ENCODE data around the gene FLT3.
A peak's percentile ranks its signal among the peaks of the same experiment; 100 is the strongest.
"Not testable (repeated sequence)": the region's sequence is repeated elsewhere in the genome, so short reads cannot be mapped to it uniquely, and the experiment has no call there.

FLT3 gene

DNA sequence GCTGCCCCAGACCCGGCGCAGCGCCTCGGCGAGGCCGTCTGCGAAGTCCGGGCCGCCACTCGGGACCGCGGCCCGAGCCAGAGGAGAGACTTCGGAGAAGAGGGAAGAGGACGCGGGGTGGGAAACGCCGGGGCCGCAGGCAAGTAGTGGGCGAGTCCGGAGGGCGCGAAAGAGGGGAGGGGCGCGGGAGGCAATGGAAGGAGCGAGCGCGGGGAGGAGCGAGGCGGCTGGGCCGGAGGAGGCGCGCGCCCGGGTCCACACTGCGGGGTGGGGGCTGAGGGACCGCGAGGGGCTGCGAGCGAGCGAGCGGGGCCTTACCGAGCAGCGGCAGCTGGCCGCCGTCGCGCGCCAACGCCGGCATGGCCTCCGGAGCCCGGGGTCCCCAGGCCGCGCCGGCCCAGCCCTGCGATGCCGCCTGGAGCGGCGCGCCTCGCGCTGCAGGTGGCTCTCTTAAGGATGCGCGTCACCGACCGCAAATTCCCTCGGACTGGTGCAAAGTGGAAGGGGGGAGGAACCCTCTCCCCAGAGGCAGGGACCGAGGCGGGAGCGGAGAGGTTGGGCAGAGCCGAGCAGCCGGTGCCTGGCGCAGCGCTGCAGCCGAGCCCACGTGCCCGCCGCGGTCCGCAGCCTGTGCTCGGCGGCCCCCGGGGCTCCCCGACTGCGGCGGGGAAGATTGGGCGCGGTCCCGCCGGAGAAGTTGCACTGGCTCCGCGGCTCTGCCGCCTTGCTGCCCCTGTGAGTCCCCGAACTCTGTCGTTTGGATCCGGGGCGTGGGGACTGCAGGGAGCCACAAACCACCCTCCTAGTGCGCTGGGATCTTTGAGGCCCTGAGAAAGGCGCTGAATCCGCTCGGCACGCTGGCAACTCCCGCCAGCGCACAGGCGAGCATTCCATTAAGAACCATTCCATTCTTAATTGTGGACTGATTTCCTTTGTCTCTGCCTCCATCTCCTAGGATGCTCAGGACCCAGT is at the start of gene FLT3:
Gene FLT3, minus strand, starts transcription at position 427 of the 972 bp plus-strand sequence. Its CDS starts 66 bp downstream, at position 361.
- peak; percentile 30 for DNase-seq (ENCODE audit: low read depth)
- no peak for TF ChIP-seq CTCF (conservative IDR thresholded peaks at IDR 0.05; ENCODE audit: control insufficient read depth, insufficient read depth, low read depth, low read length)
- no peak within 1 kb of the TSS for H3K4me3 ChIP-seq (ENCODE audit: control insufficient read depth, low read depth, low read length)

DNA sequence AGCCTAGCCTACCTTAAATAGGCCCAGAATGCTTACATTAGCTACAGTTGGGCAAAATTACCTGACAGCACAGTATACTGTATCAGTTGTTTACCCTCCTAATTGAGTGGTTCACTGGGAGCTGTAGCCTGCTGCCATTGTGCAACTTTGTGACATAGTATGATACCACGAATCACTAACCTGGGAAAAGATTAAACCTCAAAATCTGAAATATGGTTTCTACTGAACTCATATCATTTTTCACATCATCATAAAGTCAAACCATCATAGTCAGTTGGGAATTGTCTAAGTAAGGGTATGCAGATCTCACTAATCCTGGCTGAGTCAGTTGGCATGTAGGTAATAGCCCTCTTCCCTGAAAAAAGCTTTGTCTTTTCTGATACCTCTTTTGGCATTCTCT is 47.1 kb upstream of the FLT3 start:
- DNase-seq (ENCODE audit: low read depth) = peak; percentile 38
- H3K4me3 ChIP-seq (ENCODE audit: control insufficient read depth, low read depth, low read length) = no peak overlapping the region
- no peak for TF ChIP-seq CTCF (conservative IDR thresholded peaks at IDR 0.05; ENCODE audit: control insufficient read depth, insufficient read depth, low read depth, low read length)

DNA sequence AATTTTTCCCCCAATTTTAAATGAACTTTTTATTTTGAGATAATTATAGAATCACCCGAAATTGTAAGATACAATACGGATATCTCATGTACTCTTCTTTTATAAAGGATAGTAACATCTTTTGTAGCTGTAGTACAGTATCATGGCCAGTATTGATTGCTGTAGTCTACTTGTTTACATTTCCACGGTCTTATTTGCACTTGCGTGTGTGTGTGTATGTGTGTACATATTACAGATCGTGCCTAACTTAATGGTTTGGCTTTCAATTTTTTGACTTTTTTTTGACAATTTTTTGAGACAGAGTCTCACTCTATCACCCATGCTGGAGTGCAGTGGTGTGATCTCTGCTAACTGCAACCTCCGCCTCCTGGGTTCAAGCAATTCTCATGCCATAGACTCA is 44.7 kb upstream of the FLT3 start:
- no peak overlapping the region for H3K4me3 ChIP-seq (ENCODE audit: control insufficient read depth, low read depth, low read length)
- DNase-seq (ENCODE audit: low read depth) = no peak
- no peak for TF ChIP-seq CTCF (conservative IDR thresholded peaks at IDR 0.05; ENCODE audit: control insufficient read depth, insufficient read depth, low read depth, low read length)

- not testable (repeated sequence) for DNase-seq (ENCODE audit: low read depth); H3K4me3 ChIP-seq (ENCODE audit: control insufficient read depth, low read depth, low read length)
These were observed 41.2 kb upstream of the FLT3 start for GRCh38 chr13:28141542-28141941.

GRCh38 chr13:28140433-28141125 is 40.2 kb upstream of the FLT3 start:
- DNase-seq (ENCODE audit: low read depth) = peak; percentile 3
- no peak for TF ChIP-seq CTCF (conservative IDR thresholded peaks at IDR 0.05; ENCODE audit: control insufficient read depth, insufficient read depth, low read depth, low read length)
- H3K4me3 ChIP-seq (ENCODE audit: control insufficient read depth, low read depth, low read length) = peak overlapping the region; percentile 75

DNA sequence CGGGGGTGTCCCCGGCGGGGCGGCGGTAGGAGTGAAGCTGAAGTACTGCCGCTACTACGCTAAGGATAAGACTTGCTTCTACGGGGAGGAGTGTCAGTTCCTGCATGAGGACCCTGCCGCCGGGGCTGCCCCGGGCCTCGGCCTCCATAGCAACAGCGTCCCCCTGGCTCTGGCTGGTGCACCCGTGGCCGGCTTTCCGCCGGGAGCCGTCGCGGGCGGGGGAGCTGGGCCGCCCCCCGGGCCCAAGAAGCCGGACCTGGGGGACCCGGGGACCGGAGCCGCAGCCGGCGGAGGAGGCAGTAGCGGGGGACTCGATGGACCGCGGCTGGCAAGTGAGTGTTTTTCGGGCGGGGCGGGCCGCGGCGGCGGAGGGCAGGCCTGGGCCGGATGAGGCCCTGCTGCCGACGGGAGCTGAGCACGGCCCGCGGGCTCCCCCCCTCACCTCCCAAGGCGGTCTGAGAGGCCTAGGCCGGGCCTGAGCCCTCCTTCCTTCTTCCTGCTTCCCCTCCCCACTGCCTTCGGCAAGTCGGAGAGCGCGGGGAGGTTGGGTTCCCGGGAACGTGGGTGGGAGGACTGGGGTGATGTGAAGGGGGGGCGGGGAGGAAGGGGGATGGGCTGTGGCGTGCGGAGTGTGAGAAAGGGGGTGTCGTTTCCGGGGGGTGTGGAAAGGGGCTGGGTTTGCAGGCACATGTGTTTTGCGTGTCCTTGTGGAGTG is 38.5 kb upstream of the FLT3 start:
- peak overlapping the region; percentile 75 for H3K4me3 ChIP-seq (ENCODE audit: control insufficient read depth, low read depth, low read length)
- DNase-seq (ENCODE audit: low read depth) = peak; percentile 84
- TF ChIP-seq CTCF (conservative IDR thresholded peaks at IDR 0.05; ENCODE audit: control insufficient read depth, insufficient read depth, low read depth, low read length) = no peak
